ENCODE results near the gene HSPBP1.

Gene HSPBP1

GRCh38 chr19:55245236-55245904 lies 34.5 kb downstream of the HSPBP1 start:
- no peak for TF ChIP-seq Cebpa-rat (IDR thresholded peaks at IDR 0.05)
- Histone ChIP-seq H3K9me3 (replicated peaks in 1 of 11) (no peaks in the 10 kb centered on the region), H3K4me1 (peaks cover 35 to 40% (median 37%) of the 10 kb centered on the region in 10 experiments), H3K27me3 (no peaks in the 10 kb centered on the region), H3K4me2 (no peak overlapping the region), H4K20me1 (peaks cover 88 to 98% (median 96%) of the 10 kb centered on the region in 11 experiments), H3K27ac (no peak overlapping the region), H3K36me3 (peaks cover 73 to 99% (median 96%) of the 10 kb centered on the region in 11 experiments), H3K4me3 (no peak overlapping the region), H3K9ac (no peak overlapping the region; a peak in 1 of 22 replicates)

- H3K36me3 ChIP-seq: peaks cover 79 to 99% (median 97%) of the 10 kb centered on the region in 11 experiments
- H3K4me1 ChIP-seq: peaks cover 23 to 27% (median 24%) of the 10 kb centered on the region in 10 experiments
- H3K9ac ChIP-seq: no peak overlapping the region
- H3K4me3 ChIP-seq: no peak overlapping the region
- H3K27me3 ChIP-seq: no peaks in the 10 kb centered on the region
- H3K4me2 ChIP-seq: no peak overlapping the region
- H4K20me1 ChIP-seq: peaks cover 78 to 98% (median 96%) of the 10 kb centered on the region in 11 experiments
- TF ChIP-seq Cebpa-rat (IDR thresholded peaks at IDR 0.05): no peak
- H3K27ac ChIP-seq: no peak overlapping the region
- H3K9me3 ChIP-seq (replicated peaks in 1 of 11): no peaks in the 10 kb centered on the region
Measured at GRCh38 chr19:55244004-55244680, 35.8 kb downstream of the HSPBP1 start.

GRCh38 chr19:55242517-55242916 lies 37.4 kb downstream of the HSPBP1 start:
- no peaks in the 10 kb centered on the region for H3K27me3 ChIP-seq
- H4K20me1 ChIP-seq: peaks cover 64 to 98% (median 95%) of the 10 kb centered on the region in 11 experiments
- no peak for TF ChIP-seq Cebpa-rat (IDR thresholded peaks at IDR 0.05)
- no peak overlapping the region for H3K4me2 ChIP-seq
- peaks cover 6 to 11% (median 8%) of the 10 kb centered on the region in 10 experiments for H3K4me1 ChIP-seq
- no peak overlapping the region for H3K4me3 ChIP-seq
- 0 out of 22 replicates have a peak overlapping the region, but pooled peaks of 1 of the 11 experiments have one; percentile 9 for H3K9ac ChIP-seq
- H3K27ac ChIP-seq: no peak overlapping the region
- H3K9me3 ChIP-seq (replicated peaks in 1 of 11): no peaks in the 10 kb centered on the region
- H3K36me3 ChIP-seq: peaks cover 96 to 99% (median 98%) of the 10 kb centered on the region in 11 experiments

- no peaks in the 10 kb centered on the region for H3K9me3 ChIP-seq (replicated peaks in 1 of 11)
- peaks cover 1 to 6% (median 3%) of the 10 kb centered on the region in 10 experiments; a peak in 16 of 20 replicates for H3K4me1 ChIP-seq
- H3K27me3 ChIP-seq: no peaks in the 10 kb centered on the region
- no peak overlapping the region for H3K4me3 ChIP-seq
- no peak for TF ChIP-seq Cebpa-rat (IDR thresholded peaks at IDR 0.05)
- 0 out of 22 replicates have a peak overlapping the region, but pooled peaks of 1 of the 11 experiments have one; percentile 9 for H3K9ac ChIP-seq
- H3K36me3 ChIP-seq: peaks cover 97 to 99% (median 98%) of the 10 kb centered on the region in 11 experiments
- no peak overlapping the region for H3K27ac ChIP-seq
- no peak overlapping the region for H3K4me2 ChIP-seq
- peaks cover 63 to 98% (median 95%) of the 10 kb centered on the region in 11 experiments for H4K20me1 ChIP-seq
Measured at GRCh38 chr19:55241935-55242464, 37.9 kb downstream of the HSPBP1 start.

- Histone ChIP-seq H3K9ac (no peak overlapping the region), H3K27me3 (no peaks in the 10 kb centered on the region), H3K4me2 (no peak overlapping the region), H4K20me1 (peaks cover 63 to 98% (median 95%) of the 10 kb centered on the region in 11 experiments; a peak in 21 of 22 replicates), H3K4me3 (no peak overlapping the region), H3K36me3 (peaks cover 97 to 99% (median 98%) of the 10 kb centered on the region in 11 experiments), H3K9me3 (replicated peaks in 1 of 11) (no peaks in the 10 kb centered on the region), H3K4me1 (no peaks in the 10 kb centered on the region), H3K27ac (no peak overlapping the region)
- no peak for TF ChIP-seq Cebpa-rat (IDR thresholded peaks at IDR 0.05)
Measured at GRCh38 chr19:55241143-55241934, 38.6 kb downstream of the HSPBP1 start.

- H3K27me3 ChIP-seq: no peaks in the 10 kb centered on the region
- TF ChIP-seq Cebpa-rat (IDR thresholded peaks at IDR 0.05): no peak
- no peaks in the 10 kb centered on the region for H3K9me3 ChIP-seq (replicated peaks in 1 of 11)
- no peak overlapping the region for H3K4me3 ChIP-seq
- no peak overlapping the region for H3K4me2 ChIP-seq
- H3K36me3 ChIP-seq: peaks cover 97 to 99% (median 98%) of the 10 kb centered on the region in 11 experiments
- peaks cover 56 to 98% (median 95%) of the 10 kb centered on the region in 11 experiments; a peak in 21 of 22 replicates for H4K20me1 ChIP-seq
- H3K4me1 ChIP-seq: no peaks in the 10 kb centered on the region
- no peak overlapping the region for H3K27ac ChIP-seq
- no peak overlapping the region for H3K9ac ChIP-seq
Measured at GRCh38 chr19:55240713-55241020, 39.2 kb downstream of the HSPBP1 start.

GRCh38 chr19:55239004-55239403 lies 40.9 kb downstream of the HSPBP1 start:
- TF ChIP-seq Cebpa-rat (IDR thresholded peaks at IDR 0.05): no peak
- peaks cover 96 to 98% (median 97%) of the 10 kb centered on the region in 11 experiments for H3K36me3 ChIP-seq
- no peak overlapping the region for H3K27ac ChIP-seq
- H3K27me3 ChIP-seq: no peaks in the 10 kb centered on the region
- no peaks in the 10 kb centered on the region for H3K4me1 ChIP-seq
- peaks cover 52 to 98% (median 94%) of the 10 kb centered on the region in 11 experiments; a peak in 21 of 22 replicates for H4K20me1 ChIP-seq
- no peaks in the 10 kb centered on the region for H3K9me3 ChIP-seq (replicated peaks in 1 of 11)
- H3K9ac ChIP-seq: no peak overlapping the region
- H3K4me3 ChIP-seq: no peak overlapping the region
- H3K4me2 ChIP-seq: no peak overlapping the region

- H3K27me3 ChIP-seq: no peaks in the 10 kb centered on the region
- peaks cover 53 to 98% (median 94%) of the 10 kb centered on the region in 11 experiments; a peak in 21 of 22 replicates for H4K20me1 ChIP-seq
- H3K27ac ChIP-seq: no peak overlapping the region
- H3K36me3 ChIP-seq: peaks cover 96 to 98% (median 97%) of the 10 kb centered on the region in 11 experiments
- 0 out of 20 replicates have a peak, but pooled peaks cover 0 to 3% (median 0%) of the 10 kb centered on the region in 10 experiments for H3K4me1 ChIP-seq
- H3K4me3 ChIP-seq: no peak overlapping the region
- H3K4me2 ChIP-seq: no peak overlapping the region
- no peak overlapping the region for H3K9ac ChIP-seq
- no peaks in the 10 kb centered on the region for H3K9me3 ChIP-seq (replicated peaks in 1 of 11)
- TF ChIP-seq Cebpa-rat (IDR thresholded peaks at IDR 0.05): no peak
Measured at GRCh38 chr19:55238030-55238429, 41.9 kb downstream of the HSPBP1 start.

Data from BLaER1 treated with 17β-estradiol and CSF1 and Interleukin-3, amounts not matched to agents 10 nM and 100 nM (cell line).